GM23338 (cell line): ENCODE data around the gene ACSF2. TPM values are rescaled to one million over a fixed set of nuclear protein-coding genes. Genes with fewer than 3 reads are reported as not detected.

ENCODE experiments used
- ATAC-seq: fragments of 200-7000 bp; cut with Tn5 transposase; 3 replicates; pipeline ENCODE4 v1.9.1; 2020
- DNase-seq: peaks from one replicate; pipeline ENCODE4 v3.0.0-alpha.2; 2015; ENCODE audit warnings: low spot score
- H2AFZ ChIP-seq: fragments of 200-600 bp; sonication (generic); 2 replicates; pipeline ENCODE4 v1.8.0; 2016; ENCODE audit warnings: antibody characterized with exemption, mild to moderate bottlenecking, moderate library complexity
- H3F3A ChIP-seq: fragments of 200-600 bp; sonication (generic); replicated peaks from 2 replicates; pipeline ENCODE4 v1.8.0; 2017; ENCODE audit warnings: antibody characterized with exemption, mixed run types, low read depth
- H3K27ac ChIP-seq: fragments of 200-600 bp; sonication (generic); 2 replicates; pipeline ENCODE4 v1.6.1; 2016; ENCODE audit warnings: low read depth
- H3K27me3 ChIP-seq: fragments of 200-600 bp; sonication (generic); 2 replicates; pipeline ENCODE4 v1.8.0; 2016; ENCODE audit warnings: mild to moderate bottlenecking, mixed run types, moderate library complexity; ENCODE audit not compliant: insufficient read depth
- H3K36me3 ChIP-seq: fragments of 200-600 bp; sonication (generic); 2 replicates; pipeline ENCODE4 v1.8.0; 2016; ENCODE audit warnings: mild to moderate bottlenecking; ENCODE audit not compliant: insufficient read depth
- H3K4me1 ChIP-seq: fragments of 200-600 bp; sonication (generic); 2 replicates; pipeline ENCODE4 v1.8.0; 2016; ENCODE audit warnings: mild to moderate bottlenecking, moderate library complexity; ENCODE audit not compliant: insufficient read depth
- H3K4me2 ChIP-seq: fragments of 200-600 bp; sonication (generic); 2 replicates; pipeline ENCODE4 v1.7.1; 2017; ENCODE audit warnings: mixed run types
- H3K4me3 ChIP-seq: fragments of 200-600 bp; sonication (generic); 2 replicates; pipeline ENCODE4 v1.6.1; 2016; ENCODE audit warnings: mixed run types
- H3K79me2 ChIP-seq: fragments of 200-600 bp; sonication (generic); replicated peaks from 2 replicates; pipeline ENCODE4 v1.8.0; 2017; ENCODE audit warnings: mild to moderate bottlenecking; ENCODE audit not compliant: insufficient read depth
- H3K9me2 ChIP-seq: fragments of 200-600 bp; sonication (generic); 2 replicates; pipeline ENCODE4 v1.8.0; 2017; ENCODE audit not compliant: insufficient read depth
- H4K20me1 ChIP-seq: fragments of 200-600 bp; sonication (generic); replicated peaks from 2 replicates; pipeline ENCODE4 v1.8.0; 2017; ENCODE audit warnings: mild to moderate bottlenecking; ENCODE audit not compliant: insufficient read depth
- H3K27ac Mint-ChIP-seq: 2 replicates; pipeline ENCODE4 v1.8.0; 2020; ENCODE audit warnings: inconsistent platforms, mild to moderate bottlenecking, moderate library complexity, mixed read lengths
- H3K27me3 Mint-ChIP-seq: 3 replicates; pipeline ENCODE4 v1.8.0; 2022; ENCODE audit warnings: low read depth, mild to moderate bottlenecking, moderate library complexity, mixed read lengths, inconsistent platforms; ENCODE audit not compliant: insufficient read depth, poor library complexity
- H3K36me3 Mint-ChIP-seq: 3 replicates; pipeline ENCODE4 v1.8.0; 2021; ENCODE audit warnings: low read depth, mild to moderate bottlenecking, inconsistent platforms, moderate library complexity, mixed read lengths
- H3K4me1 Mint-ChIP-seq: 3 replicates; pipeline ENCODE4 v1.8.0; 2020; ENCODE audit warnings: mild to moderate bottlenecking, inconsistent platforms, mixed read lengths
- H3K4me3 Mint-ChIP-seq: 3 replicates; pipeline ENCODE4 v1.8.0; 2021; ENCODE audit warnings: moderate library complexity, mild to moderate bottlenecking, inconsistent platforms, mixed read lengths
- H3K9me3 Mint-ChIP-seq: 3 replicates; pipeline ENCODE4 v1.8.0; 2020; ENCODE audit warnings: moderate library complexity, mild to moderate bottlenecking, inconsistent platforms, mixed read lengths
- CREB1 ChIP-seq: fragments of 250-450 bp; sonication (Bioruptor Pico); IDR thresholded peaks from 2 replicates; pipeline ENCODE4 v1.5.0; 2020; ENCODE audit warnings: low read depth, mild to moderate bottlenecking, moderate library complexity
- JUNB ChIP-seq: IDR thresholded peaks from one replicate; pipeline ENCODE4 v1.6.1; 2016; ENCODE audit warnings: antibody characterized with exemption; ENCODE audit not compliant: unreplicated experiment
- POLR2AphosphoS5 ChIP-seq: IDR thresholded peaks from 2 replicates; pipeline ENCODE4 v1.6.1; 2016; ENCODE audit warnings: antibody characterized with exemption, low read depth
- STAT1 ChIP-seq: IDR thresholded peaks from one replicate; pipeline ENCODE4 v1.6.1; 2016; ENCODE audit warnings: antibody characterized with exemption; ENCODE audit not compliant: unreplicated experiment
- ZNF331 ChIP-seq: fragments of 250-450 bp; sonication (Bioruptor Pico); IDR thresholded peaks from 2 replicates; pipeline ENCODE4 v1.5.0; 2020; ENCODE audit warnings: low read depth, mild to moderate bottlenecking, moderate library complexity
- long read RNA-seq: library from polyadenylated mRNA; unstranded; transcript quantifications from one replicate; pipeline ENCODE4 v2.0.0, GENCODE V29; 2020; ENCODE audit not compliant: unreplicated experiment
- polyA plus RNA-seq: library from polyadenylated mRNA; unstranded; fragments of >200 nt; fragmentation: Nextera tagmentation; extraction: Ambion mirVana; gene quantifications from 2 replicates; pipeline ENCODE4 v1.2.1, GENCODE V29; 2016
- total RNA-seq: library from RNA; depleted of rRNA; stranded (reverse); fragments of >200 nt; shearing (Covaris generic); gene quantifications from 2 replicates; pipeline ENCODE4 v1.2.3, GENCODE V29; 2014; rRNA removed
- TF ChIP-seq, protein P1 (sequence below): IDR thresholded peaks from 2 replicates; pipeline ENCODE4 v1.6.1; 2016; ENCODE audit warnings: antibody characterized with exemption

Gene ACSF2, protein sequence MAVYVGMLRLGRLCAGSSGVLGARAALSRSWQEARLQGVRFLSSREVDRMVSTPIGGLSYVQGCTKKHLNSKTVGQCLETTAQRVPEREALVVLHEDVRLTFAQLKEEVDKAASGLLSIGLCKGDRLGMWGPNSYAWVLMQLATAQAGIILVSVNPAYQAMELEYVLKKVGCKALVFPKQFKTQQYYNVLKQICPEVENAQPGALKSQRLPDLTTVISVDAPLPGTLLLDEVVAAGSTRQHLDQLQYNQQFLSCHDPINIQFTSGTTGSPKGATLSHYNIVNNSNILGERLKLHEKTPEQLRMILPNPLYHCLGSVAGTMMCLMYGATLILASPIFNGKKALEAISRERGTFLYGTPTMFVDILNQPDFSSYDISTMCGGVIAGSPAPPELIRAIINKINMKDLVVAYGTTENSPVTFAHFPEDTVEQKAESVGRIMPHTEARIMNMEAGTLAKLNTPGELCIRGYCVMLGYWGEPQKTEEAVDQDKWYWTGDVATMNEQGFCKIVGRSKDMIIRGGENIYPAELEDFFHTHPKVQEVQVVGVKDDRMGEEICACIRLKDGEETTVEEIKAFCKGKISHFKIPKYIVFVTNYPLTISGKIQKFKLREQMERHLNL
- total RNA-seq (12.4 and 12.8 TPM in 2 replicates), polyA plus RNA-seq (6.9 and 7.5 TPM in 2 replicates)
- long read RNA-seq, partial matches to known transcripts = 2 of 5 reads
- long read RNA-seq, other reads (novel, unspliced or antisense) = 2 of 5 reads

DNA sequence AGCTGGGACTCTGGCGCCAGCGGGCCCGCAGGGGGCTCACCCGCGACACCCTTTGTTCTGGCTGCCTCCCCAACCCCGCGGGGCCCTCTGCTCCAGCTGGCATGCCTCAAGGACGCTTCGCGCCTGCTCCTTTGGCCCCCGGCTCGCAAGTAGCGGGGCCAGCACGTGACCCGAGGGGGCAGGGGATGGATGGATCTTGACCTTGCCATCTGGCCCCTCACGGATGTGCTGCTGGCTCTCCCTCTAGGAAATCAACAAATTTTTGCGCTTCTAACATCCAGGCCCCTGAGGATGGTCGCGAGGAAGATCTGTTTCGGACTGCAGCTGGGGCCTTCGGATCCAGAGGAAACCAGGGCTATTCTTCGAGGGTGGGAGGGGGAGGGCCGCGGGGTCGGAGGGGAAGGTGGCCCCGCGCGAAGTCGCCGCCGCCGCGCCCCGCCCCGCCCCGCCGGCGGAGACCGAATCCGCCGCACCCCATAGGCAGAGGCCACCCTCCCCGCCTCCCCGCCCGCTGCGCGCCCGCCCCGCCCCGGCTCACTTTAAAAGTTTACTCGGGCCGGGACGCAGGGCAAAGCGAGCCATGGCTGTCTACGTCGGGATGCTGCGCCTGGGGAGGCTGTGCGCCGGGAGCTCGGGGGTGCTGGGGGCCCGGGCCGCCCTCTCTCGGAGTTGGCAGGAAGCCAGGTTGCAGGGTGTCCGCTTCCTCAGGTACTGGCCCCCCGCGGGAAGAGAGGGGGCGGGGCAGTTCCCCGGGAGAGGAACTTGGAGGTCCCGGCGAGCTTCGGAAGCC is at the start of gene ACSF2:
Gene ACSF2, plus strand, starts transcription at position 537 of the 790 bp plus-strand sequence. Its CDS starts 44 bp downstream, at position 581.
- Histone ChIP-seq H3K4me2 (peak within 1 kb of the TSS; percentile 94), H3K9me2 (no peaks in the 10 kb centered on the region), H3K4me3 (peak within 1 kb of the TSS; percentile 84), H3K4me1 (peaks cover 18% of the 10 kb centered on the region), H3K79me2 (peaks cover 5% of the 10 kb centered on the region), H2AFZ (peak within 1 kb of the TSS; percentile 99), H3F3A (peaks cover 7% of the 10 kb centered on the region; the same call in 1 of the 2 replicates), H3K27ac (peak within 1 kb of the TSS; percentile 47), H4K20me1 (no peaks in the 10 kb centered on the region), H3K27me3 (peaks cover 13% of the 10 kb centered on the region; the same call in 1 of the 2 replicates), H3K36me3 (no peaks in the 10 kb centered on the region)
- Mint-ChIP-seq H3K36me3 (no peaks in the 10 kb centered on the region), H3K4me1 (peaks cover 24% of the 10 kb centered on the region), H3K4me3 (peak within 1 kb of the TSS; percentile 81), H3K9me3 (no peaks in the 10 kb centered on the region; the same call in 1 of the 3 replicates), H3K27me3 (peaks cover 13% of the 10 kb centered on the region), H3K27ac (peak within 1 kb of the TSS; percentile 19; the same call in 1 of the 2 replicates)
- peak; percentile 66; the same call in 1 of the 2 replicates for TF ChIP-seq POLR2AphosphoS5
- TF ChIP-seq STAT1 = no peak
- DNase-seq (peak; percentile 71), ATAC-seq (peak; percentile 69)

DNA sequence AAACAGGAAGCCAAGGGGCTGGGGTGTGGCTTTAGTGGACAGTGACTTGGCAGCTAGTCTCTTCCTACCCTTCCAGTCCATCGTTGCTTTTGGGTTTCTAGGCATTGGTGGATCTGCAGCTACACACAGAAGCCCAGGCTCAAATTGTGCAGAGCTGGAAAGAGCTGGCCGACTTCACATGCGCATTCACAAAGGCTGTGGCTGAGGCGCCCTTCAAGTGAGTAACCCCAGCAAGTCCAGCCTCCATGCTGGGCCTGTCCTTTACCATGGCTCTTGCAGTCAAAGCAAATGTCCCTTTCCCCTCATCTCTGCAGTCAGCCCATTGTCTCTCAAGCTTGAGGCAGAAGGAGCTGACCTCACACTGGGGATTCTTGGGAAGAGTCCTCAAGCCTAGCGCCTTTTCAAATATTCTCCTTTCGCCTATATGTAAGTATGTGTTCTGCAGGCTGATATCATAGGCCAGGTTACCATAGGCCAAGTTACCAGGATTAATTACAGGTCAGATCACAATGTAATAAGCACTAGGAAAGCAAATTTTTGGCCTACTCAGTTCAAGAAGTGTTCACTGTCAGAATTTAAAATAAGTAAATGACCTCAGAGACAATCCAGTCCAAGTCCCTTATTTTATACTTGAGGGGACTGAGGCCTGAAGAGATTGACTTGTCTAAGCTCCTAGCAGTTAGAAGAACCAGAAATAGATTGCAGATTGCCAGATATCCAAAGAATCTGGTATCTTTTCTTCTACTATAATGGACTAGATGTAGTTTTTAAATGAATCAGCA is 46.5 kb upstream of the ACSF2 start:
- peaks cover 7% of the 10 kb centered on the region for H3K27me3 Mint-ChIP-seq
- no peak overlapping the region for H3K4me2 ChIP-seq
- H2AFZ ChIP-seq = no peak overlapping the region
- H3K36me3 ChIP-seq = peaks cover 26% of the 10 kb centered on the region
- no peak overlapping the region for H3K27ac ChIP-seq
- H3K4me3 Mint-ChIP-seq = no peak overlapping the region
- TF ChIP-seq ZNF331 (CRISPR knock-in tag) = no peak
- TF ChIP-seq JUNB = no peak
- TF ChIP-seq, protein P1, sequence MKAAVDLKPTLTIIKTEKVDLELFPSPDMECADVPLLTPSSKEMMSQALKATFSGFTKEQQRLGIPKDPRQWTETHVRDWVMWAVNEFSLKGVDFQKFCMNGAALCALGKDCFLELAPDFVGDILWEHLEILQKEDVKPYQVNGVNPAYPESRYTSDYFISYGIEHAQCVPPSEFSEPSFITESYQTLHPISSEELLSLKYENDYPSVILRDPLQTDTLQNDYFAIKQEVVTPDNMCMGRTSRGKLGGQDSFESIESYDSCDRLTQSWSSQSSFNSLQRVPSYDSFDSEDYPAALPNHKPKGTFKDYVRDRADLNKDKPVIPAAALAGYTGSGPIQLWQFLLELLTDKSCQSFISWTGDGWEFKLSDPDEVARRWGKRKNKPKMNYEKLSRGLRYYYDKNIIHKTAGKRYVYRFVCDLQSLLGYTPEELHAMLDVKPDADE = no peak
- no peak for TF ChIP-seq CREB1
- no peaks in the 10 kb centered on the region for H3K27me3 ChIP-seq
- no peaks in the 10 kb centered on the region; the same call in 1 of the 2 replicates for H4K20me1 ChIP-seq
- no peak for DNase-seq
- no peaks in the 10 kb centered on the region for H3K4me1 ChIP-seq
- no peaks in the 10 kb centered on the region for H3K4me1 Mint-ChIP-seq
- no peak overlapping the region for H3K27ac Mint-ChIP-seq
- no peak for ATAC-seq
- no peaks in the 10 kb centered on the region for H3K79me2 ChIP-seq
- no peak overlapping the region for H3K4me3 ChIP-seq
- H3K9me2 ChIP-seq = no peaks in the 10 kb centered on the region
- H3K9me3 Mint-ChIP-seq = no peaks in the 10 kb centered on the region
- H3K36me3 Mint-ChIP-seq = peaks cover 61% of the 10 kb centered on the region
- 0 out of 2 replicates have a peak, but pooled peaks cover 3% of the 10 kb centered on the region for H3F3A ChIP-seq
